CD4-positive, alpha-beta memory T cell (primary cell): ENCODE data around the gene UQCR11. TPM values are rescaled to one million over a fixed set of nuclear protein-coding genes. Genes with fewer than 3 reads are reported as not detected.
A peak's percentile ranks its signal among the peaks of the same experiment; 100 is the strongest.

Experiments used
- CTCF ChIA-PET: fragments of 350-600 bp; sonication (Branson Sonifier 250); formaldehyde crosslinking; loops from one replicate; lab custom pipeline; 2021; ENCODE audit warnings: inconsistent platforms; ENCODE audit not compliant: partially characterized antibody; lab: Charles Lee
- POLR2A ChIA-PET: fragments of 350-600 bp; sonication (Branson Sonifier 250); formaldehyde crosslinking; loops from one replicate; lab custom pipeline; 2021; ENCODE audit not compliant: partially characterized antibody; lab: Charles Lee
- DNase-seq, 5 donors: peaks; one replicate each; pipeline versions ENCODE4 v3.0.0 to v3.0.0-alpha.2; 2020 to 2022; ENCODE audit warnings: mixed read lengths in 1 of 5
- H3K27ac ChIP-seq: one replicate; pipeline ENCODE4 v1.7.0; 2013; ENCODE audit warnings: low read depth, low read length
- H3K27me3 ChIP-seq: 2 replicates; pipeline ENCODE4 v1.7.0; 2013; ENCODE audit warnings: mild to moderate bottlenecking, low read length, moderate library complexity; ENCODE audit not compliant: insufficient read depth
- H3K36me3 ChIP-seq: 2 replicates; pipeline ENCODE4 v1.7.0; 2013; ENCODE audit warnings: mild to moderate bottlenecking, low read length, moderate library complexity; ENCODE audit not compliant: insufficient read depth
- H3K4me1 ChIP-seq: 2 replicates; pipeline ENCODE4 v1.7.0; 2013; ENCODE audit warnings: mild to moderate bottlenecking, low read length, moderate library complexity; ENCODE audit not compliant: insufficient read depth
- H3K4me3 ChIP-seq, 2 donors: one replicate each; pipeline ENCODE4 v1.7.0; 2013; ENCODE audit warnings: low read length in 2 of 2, mild to moderate bottlenecking in 1 of 2
- H3K9me3 ChIP-seq, 2 donors: one replicate each; pipeline ENCODE4 v1.7.0; 2013; ENCODE audit warnings: low read length in 2 of 2, control low read depth in 1 of 2; ENCODE audit not compliant: control insufficient read depth in 1 of 2
- H3K27ac Mint-ChIP-seq, 7 donors: one replicate each; pipeline ENCODE4 v1.8.0; 2020 to 2021; ENCODE audit warnings: mixed read lengths in 7 of 7, mild to moderate bottlenecking in 6 of 7, inconsistent platforms in 3 of 7, moderate library complexity in 3 of 7
- H3K27me3 Mint-ChIP-seq, 2 donors: one replicate each; pipeline ENCODE4 v1.8.0; 2020 to 2021; ENCODE audit warnings: mixed read lengths in 2 of 2
- H3K36me3 Mint-ChIP-seq, 2 donors: one replicate each; pipeline ENCODE4 v1.8.0; 2020 to 2021; ENCODE audit warnings: mixed read lengths in 2 of 2, inconsistent platforms in 1 of 2, mild to moderate bottlenecking in 1 of 2
- H3K4me1 Mint-ChIP-seq, 4 donors: one replicate each; pipeline ENCODE4 v1.8.0; 2020 to 2021; ENCODE audit warnings: mixed read lengths in 4 of 4, mild to moderate bottlenecking in 1 of 4
- H3K4me3 Mint-ChIP-seq, 8 donors: one replicate each; pipeline ENCODE4 v1.8.0; 2020 to 2021; ENCODE audit warnings: mixed read lengths in 8 of 8, mild to moderate bottlenecking in 7 of 8, moderate library complexity in 6 of 8, inconsistent platforms in 3 of 8
- H3K9me3 Mint-ChIP-seq, 8 donors: one replicate each; pipeline ENCODE4 v1.8.0; 2020 to 2021; ENCODE audit warnings: mixed read lengths in 8 of 8, mild to moderate bottlenecking in 5 of 8, inconsistent platforms in 3 of 8, moderate library complexity in 1 of 8
- intact Hi-C: fragments of 100-400 bp; cut with micrococcal nuclease; formaldehyde crosslinking; loops from one replicate; pipeline ENCODE4 v1.15.1; 2023
- polyA plus RNA-seq, 2 donors: library from polyadenylated mRNA; unstranded; fragments of 300-500 nt; fragmentation: Illumina TruSeq; gene quantifications; one replicate each; pipeline ENCODE4 v1.2.3, GENCODE V29; 2021
- total RNA-seq, 2 experiments: library from RNA; stranded (reverse); gene quantifications; one replicate each; pipeline ENCODE4 v1.2.3, GENCODE V29; 2021

UQCR11 gene
- total RNA-seq (100 to 1,000 TPM; 157 to 158 TPM), polyA plus RNA-seq (100 to 1,000 TPM; 623 to 668 TPM)

GRCh38 chr19:1605236-1606137, at the start of gene UQCR11:
Gene UQCR11 (minus strand): TSS chr19:1605462. CDS start chr19:1605409, 53 bp downstream.
- peak within 1 kb of the TSS; percentile 80 to 85 for H3K4me3 ChIP-seq
- no peaks in the 10 kb centered on the region for H3K9me3 Mint-ChIP-seq
- H3K9me3 ChIP-seq = no peaks in the 10 kb centered on the region
- H3K27ac ChIP-seq = peak within 1 kb of the TSS; percentile 94
- DNase-seq = peak; percentile 87 to 95 (median 91)
- peaks cover 20 to 70% (median 47%) of the 10 kb centered on the region in 4 donors for H3K4me1 Mint-ChIP-seq
- H3K36me3 ChIP-seq = no peaks in the 10 kb centered on the region
- no peaks in the 10 kb centered on the region for H3K27me3 Mint-ChIP-seq
- CTCF ChIA-PET = interaction anchor here (1.0 to 2.9 kb wide), 8 partner anchors 12 to 221 kb away, joined by 3 to 25 read pairs (median 5); partner anchors contain the start of genes MBD3 and TCF3
- H3K27ac Mint-ChIP-seq = peak within 1 kb of the TSS; percentile 98 to 100 (median 99)
- intact Hi-C loops = loop anchor here (1.0 to 2.0 kb wide), 8 partner anchors 13 to 326 kb away; partner anchors contain the start of genes ATP8B3, DAZAP1, MBD3 and MEX3D
- peak within 1 kb of the TSS; percentile 94 to 99 (median 96) for H3K4me3 Mint-ChIP-seq
- H3K4me1 ChIP-seq = peaks cover 56% of the 10 kb centered on the region
- no peaks in the 10 kb centered on the region for H3K27me3 ChIP-seq
- POLR2A ChIA-PET = interaction anchor here (1.0 to 9.8 kb wide), 9 partner anchors 10 to 1235 kb away, joined by 3 to 115 read pairs (median 5); partner anchors contain the start of genes MBD3 and TCF3
- peaks cover 3 to 16% of the 10 kb centered on the region in 2 donors for H3K36me3 Mint-ChIP-seq

- no peaks in the 10 kb centered on the region for H3K36me3 ChIP-seq
- H3K4me3 Mint-ChIP-seq = peak overlapping the region in 2 of 8 donors; percentile 28 to 30
- peaks cover 3 to 6% of the 10 kb centered on the region in 2 donors for H3K27me3 Mint-ChIP-seq
- peaks cover 13% of the 10 kb centered on the region for H3K4me1 ChIP-seq
- H3K9me3 ChIP-seq = no peaks in the 10 kb centered on the region
- peaks cover 0 to 14% of the 10 kb centered on the region in 2 donors for H3K36me3 Mint-ChIP-seq
- ChIA-PET CTCF (interaction anchor here (0.8 kb wide), 1 partner anchor 109 kb away, joined by 5 read pairs; no protein-coding TSS in a partner anchor), POLR2A (no interaction called here)
- DNase-seq = no peak
- H3K9me3 Mint-ChIP-seq = peaks cover 0 to 5% (median 0%) of the 10 kb centered on the region in 8 donors
- intact Hi-C loops = no loop called here
- H3K4me3 ChIP-seq = no peak overlapping the region
- no peaks in the 10 kb centered on the region for H3K27me3 ChIP-seq
- no peak overlapping the region for H3K27ac ChIP-seq
- peak overlapping the region in 1 of 7 donors; percentile 6 for H3K27ac Mint-ChIP-seq
- H3K4me1 Mint-ChIP-seq = peaks cover 5 to 20% (median 12%) of the 10 kb centered on the region in 4 donors
Observed at GRCh38 chr19:1654178-1654792, 49.0 kb upstream of the UQCR11 start.

GRCh38 chr19:1653300-1653628, 48.0 kb upstream of the UQCR11 start:
- H3K27me3 ChIP-seq = no peaks in the 10 kb centered on the region
- H3K4me3 ChIP-seq = peak overlapping the region; percentile 36 to 70
- ChIA-PET CTCF (interaction anchor here (2.4 kb wide), 1 partner anchor 47 kb away, joined by 14 read pairs; the partner anchor contains the start of gene UQCR11), POLR2A (interaction anchor here (0.7 to 5.1 kb wide), 6 partner anchors 46 to 378 kb away, joined by 3 to 115 read pairs (median 4); partner anchors contain the start of genes FAM174C, MBD3, PCSK4 and REEP6)
- peaks cover 17% of the 10 kb centered on the region for H3K4me1 ChIP-seq
- peak overlapping the region; percentile 99 for H3K27ac ChIP-seq
- H3K4me3 Mint-ChIP-seq = peak overlapping the region; percentile 81 to 89 (median 84)
- peaks cover 1 to 6% of the 10 kb centered on the region in 2 donors for H3K27me3 Mint-ChIP-seq
- peaks cover 0 to 14% of the 10 kb centered on the region in 2 donors for H3K36me3 Mint-ChIP-seq
- peaks cover 0 to 5% (median 0%) of the 10 kb centered on the region in 8 donors for H3K9me3 Mint-ChIP-seq
- H3K27ac Mint-ChIP-seq = peak overlapping the region; percentile 94 to 99 (median 95)
- DNase-seq = no peak
- no peaks in the 10 kb centered on the region for H3K36me3 ChIP-seq
- H3K9me3 ChIP-seq = no peaks in the 10 kb centered on the region
- peaks cover 5 to 22% (median 13%) of the 10 kb centered on the region in 4 donors for H3K4me1 Mint-ChIP-seq
- intact Hi-C loops = loop anchor here (2.0 kb wide), 1 partner anchor 162 kb away; the partner anchor contains the start of genes PCSK4 and REEP6

GRCh38 chr19:1652471-1653299, 47.4 kb upstream of the UQCR11 start, which contains the start of gene TCF3:
Gene TCF3 (minus strand): TSS chr19:1652615. CDS start chr19:1650248, 2,367 bp downstream.
- Mint-ChIP-seq H3K4me3 (peak within 1 kb of the TSS; percentile 84 to 95 (median 89)), H3K27me3 (peaks cover 1 to 6% of the 10 kb centered on the region in 2 donors), H3K36me3 (peaks cover 0 to 14% of the 10 kb centered on the region in 2 donors), H3K27ac (peak within 1 kb of the TSS; percentile 94 to 99 (median 96)), H3K4me1 (peaks cover 5 to 22% (median 13%) of the 10 kb centered on the region in 4 donors), H3K9me3 (peaks cover 0 to 5% (median 0%) of the 10 kb centered on the region in 8 donors)
- peaks cover 17% of the 10 kb centered on the region for H3K4me1 ChIP-seq
- ChIA-PET CTCF (interaction anchor here (0.8 to 2.4 kb wide), 4 partner anchors 20 to 62 kb away, joined by 3 to 14 read pairs (median 5); partner anchors contain the start of gene UQCR11), POLR2A (interaction anchor here (0.7 to 5.1 kb wide), 8 partner anchors 16 to 377 kb away, joined by 3 to 115 read pairs (median 4); partner anchors contain the start of genes FAM174C, MBD3, PCSK4 and REEP6)
- peak within 1 kb of the TSS; percentile 99 for H3K27ac ChIP-seq
- H3K4me3 ChIP-seq = peak within 1 kb of the TSS; percentile 36 to 84
- no peaks in the 10 kb centered on the region for H3K27me3 ChIP-seq
- intact Hi-C loops = loop anchor here (1.0 to 2.0 kb wide), 2 partner anchors 60 to 162 kb away; partner anchors contain the start of genes MBD3, PCSK4 and REEP6
- H3K36me3 ChIP-seq = no peaks in the 10 kb centered on the region
- no peaks in the 10 kb centered on the region for H3K9me3 ChIP-seq
- peak; percentile 98 to 100 (median 100) for DNase-seq

- intact Hi-C loops = loop anchor here (1.0 to 2.0 kb wide), 4 partner anchors 46 to 161 kb away; partner anchors contain the start of genes ATP8B3, MBD3, PCSK4 and REEP6
- H3K4me1 Mint-ChIP-seq = peaks cover 5 to 22% (median 13%) of the 10 kb centered on the region in 4 donors
- peak overlapping the region; percentile 88 to 99 (median 95) for H3K27ac Mint-ChIP-seq
- Histone ChIP-seq H3K4me1 (peaks cover 17% of the 10 kb centered on the region), H3K27me3 (no peaks in the 10 kb centered on the region), H3K27ac (peak overlapping the region; percentile 56), H3K4me3 (peak overlapping the region; percentile 36 to 47), H3K9me3 (no peaks in the 10 kb centered on the region), H3K36me3 (no peaks in the 10 kb centered on the region)
- H3K4me3 Mint-ChIP-seq = peak overlapping the region; percentile 83 to 95 (median 89)
- peak; percentile 47 to 62 (median 50) for DNase-seq
- H3K27me3 Mint-ChIP-seq = peaks cover 0 to 6% of the 10 kb centered on the region in 2 donors
- H3K9me3 Mint-ChIP-seq = peaks cover 0 to 5% (median 0%) of the 10 kb centered on the region in 8 donors
- POLR2A ChIA-PET = interaction anchor here (1.0 to 5.1 kb wide), 7 partner anchors 12 to 162 kb away, joined by 3 to 115 read pairs (median 5); partner anchors contain the start of genes MBD3, PCSK4 and UQCR11
- H3K36me3 Mint-ChIP-seq = peaks cover 0 to 15% of the 10 kb centered on the region in 2 donors
- CTCF ChIA-PET = interaction anchor here (0.8 to 2.4 kb wide), 7 partner anchors 21 to 106 kb away, joined by 3 to 14 read pairs (median 3); partner anchors contain the start of gene UQCR11
Observed at GRCh38 chr19:1651568-1652291, 46.5 kb upstream of the UQCR11 start.
